Measurements from ENCODE around the gene GPLD1. TPM values are rescaled to one million over a fixed set of nuclear protein-coding genes. Genes with fewer than 3 reads are reported as not detected.

GPLD1 gene
- total and polyA plus RNA-seq, 2 experiments from 2014 or later: 3.8 to 11.1 TPM

- H3K27me3 ChIP-seq (ENCODE audit: insufficient read depth): no peaks in the 10 kb centered on the region
- no peak overlapping the region for H2AFZ ChIP-seq
- no peak overlapping the region for H3K4me2 ChIP-seq
- H3F3A ChIP-seq (replicated peaks; ENCODE audit: low read depth): peaks cover 5% of the 10 kb centered on the region; the same call in 1 of the 2 replicates
- no peak overlapping the region for H3K4me3 Mint-ChIP-seq
- peaks cover 34% of the 10 kb centered on the region for H3K36me3 Mint-ChIP-seq (ENCODE audit: low read depth)
- H3K4me1 ChIP-seq (ENCODE audit: insufficient read depth): peaks cover 7% of the 10 kb centered on the region
- no peak overlapping the region for H3K4me3 ChIP-seq
- no peak for DNase-seq (ENCODE audit: low spot score)
- H3K79me2 ChIP-seq (replicated peaks; ENCODE audit: insufficient read depth): no peaks in the 10 kb centered on the region
- peaks cover 3% of the 10 kb centered on the region; the same call in 1 of the 2 replicates for H3K36me3 ChIP-seq (ENCODE audit: insufficient read depth)
- ATAC-seq: no peak
- no peak overlapping the region for H3K27ac ChIP-seq (ENCODE audit: low read depth)
- peaks cover 32% of the 10 kb centered on the region for H3K9me3 Mint-ChIP-seq
- 0 out of 2 replicates have a peak, but pooled peaks cover 4% of the 10 kb centered on the region for H3K9me2 ChIP-seq (ENCODE audit: insufficient read depth)
- H3K27ac Mint-ChIP-seq: no peak overlapping the region
- H4K20me1 ChIP-seq (replicated peaks; ENCODE audit: insufficient read depth): no peaks in the 10 kb centered on the region
- peaks cover 10% of the 10 kb centered on the region for H3K4me1 Mint-ChIP-seq
- peaks cover 5% of the 10 kb centered on the region for H3K27me3 Mint-ChIP-seq (ENCODE audit: insufficient read depth, low read depth, poor library complexity)
- TF ChIP-seq ZNF462 (CRISPR knock-in tag; IDR thresholded peaks at IDR 0.05) (no peak), CTCF (conservative IDR thresholded peaks at IDR 0.05; ENCODE audit: low read depth in 2 of 2) (no peak), POLR2AphosphoS5 (IDR thresholded peaks at IDR 0.05; ENCODE audit: low read depth) (no peak), REST (IDR thresholded peaks at IDR 0.05; ENCODE audit: unreplicated experiment) (no peak), ZNF331 (CRISPR knock-in tag; IDR thresholded peaks at IDR 0.05; ENCODE audit: low read depth) (no peak), NANOG (IDR thresholded peaks at IDR 0.05; ENCODE audit: borderline replicate concordance) (no peak), JUNB (IDR thresholded peaks at IDR 0.05; ENCODE audit: unreplicated experiment) (no peak), ZNF114 (CRISPR knock-in tag; IDR thresholded peaks at IDR 0.05) (no peak), EZH2 (IDR thresholded peaks at IDR 0.05; ENCODE audit: low read depth, unreplicated experiment) (no peak), CREB1 (CRISPR knock-in tag; IDR thresholded peaks at IDR 0.05; ENCODE audit: low read depth) (no peak), ETS1 (IDR thresholded peaks at IDR 0.05) (no peak), EZH2phosphoT487 (IDR thresholded peaks at IDR 0.05; ENCODE audit: unreplicated experiment) (no peak), STAT1 (IDR thresholded peaks at IDR 0.05; ENCODE audit: unreplicated experiment) (no peak)
These were observed 94.5 kb downstream of the GPLD1 start for GRCh38 chr6:24394780-24395437.

All from GM23338 (cell line).